ENCODE measurements around the gene SMYD3.

The SMYD3 gene

DNA sequence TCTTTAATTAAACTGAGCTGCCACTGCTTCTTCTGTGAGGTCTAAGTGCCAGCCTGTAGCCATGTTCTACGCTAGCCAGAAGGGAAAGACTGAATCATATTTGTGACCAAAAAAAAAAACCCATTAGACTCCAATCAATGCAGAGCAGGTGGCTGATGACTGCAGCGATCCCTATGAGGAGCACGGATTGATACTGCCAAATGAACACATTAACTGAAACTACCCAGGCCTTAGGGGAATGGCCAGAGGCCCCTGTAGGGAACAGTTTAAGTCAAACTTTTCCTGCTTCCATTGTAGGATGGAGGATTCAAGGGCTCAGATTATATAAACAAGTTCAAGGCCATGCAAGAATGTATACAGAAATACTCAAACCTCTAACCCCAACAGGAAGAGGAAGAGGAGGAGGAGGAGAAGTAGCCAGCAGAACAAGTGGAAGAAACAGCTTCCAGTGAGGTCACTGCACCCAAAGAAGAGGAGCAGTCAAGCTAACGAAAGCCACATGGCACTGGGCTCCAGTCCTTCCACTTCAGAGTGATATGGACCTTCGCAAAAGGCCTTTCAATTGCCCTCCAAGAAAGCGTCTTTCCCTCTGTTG, 328.3 kb downstream of the SMYD3 start:
- no peaks in the 10 kb centered on the region for H3K27me3 ChIP-seq
- no peaks in the 10 kb centered on the region for H3K9me3 ChIP-seq
- no peaks in the 10 kb centered on the region for H3K4me1 ChIP-seq
- no peak for DNase-seq
- H3K4me3 ChIP-seq (ENCODE audit: low read depth, low read length), result no peak overlapping the region
- no peak for TF ChIP-seq CTCF (IDR thresholded peaks at IDR 0.05; ENCODE audit: low read depth, low read length)
- H3K36me3 ChIP-seq, result no peaks in the 10 kb centered on the region

GRCh38 chr1:246176126-246177024, 330.7 kb downstream of the SMYD3 start:
- Histone ChIP-seq H3K4me1 (no peaks in the 10 kb centered on the region), H3K27me3 (no peaks in the 10 kb centered on the region), H3K36me3 (no peaks in the 10 kb centered on the region), H3K9me3 (no peaks in the 10 kb centered on the region), H3K4me3 (ENCODE audit: low read depth, low read length) (no peak overlapping the region)
- DNase-seq, result no peak
- no peak for TF ChIP-seq CTCF (IDR thresholded peaks at IDR 0.05; ENCODE audit: low read depth, low read length)

DNA sequence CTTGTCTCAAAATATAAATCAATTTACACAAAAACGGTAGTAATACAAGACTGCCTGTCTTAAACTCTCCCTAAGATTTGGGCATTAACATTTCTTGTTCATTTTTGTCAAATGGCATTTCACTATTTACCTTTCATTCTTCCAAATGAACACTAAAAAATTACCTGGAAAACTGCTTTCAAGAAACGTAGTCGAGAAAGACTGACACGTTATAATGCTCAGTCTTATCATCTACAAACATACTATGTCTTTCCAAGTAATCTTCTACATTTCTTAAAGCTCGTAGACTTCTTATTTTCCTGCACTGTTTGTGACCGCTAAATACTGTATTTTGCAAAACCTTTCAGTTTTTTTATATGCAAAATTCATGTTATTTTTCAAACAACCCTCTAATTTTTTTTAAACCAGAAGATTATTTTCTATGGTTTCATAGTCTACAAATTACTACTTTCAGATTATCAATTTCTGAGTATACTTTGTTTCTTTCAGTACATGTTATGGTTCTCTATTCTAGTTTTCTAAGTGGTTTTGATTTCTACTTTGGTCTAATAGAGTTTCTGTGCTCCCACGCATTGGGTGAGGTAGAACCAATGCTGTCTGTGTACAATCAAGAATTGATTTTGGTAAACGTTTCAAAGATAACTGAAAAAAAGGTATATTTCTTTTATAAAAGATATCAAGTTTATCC, 336.4 kb downstream of the SMYD3 start:
- no peak for TF ChIP-seq CTCF (IDR thresholded peaks at IDR 0.05; ENCODE audit: low read depth, low read length)
- Histone ChIP-seq H3K27me3 (no peaks in the 10 kb centered on the region), H3K36me3 (no peaks in the 10 kb centered on the region), H3K4me3 (ENCODE audit: low read depth, low read length) (no peak overlapping the region), H3K4me1 (no peaks in the 10 kb centered on the region; the same call in 1 of the 2 replicates), H3K9me3 (no peaks in the 10 kb centered on the region)
- DNase-seq, result no peak

DNA sequence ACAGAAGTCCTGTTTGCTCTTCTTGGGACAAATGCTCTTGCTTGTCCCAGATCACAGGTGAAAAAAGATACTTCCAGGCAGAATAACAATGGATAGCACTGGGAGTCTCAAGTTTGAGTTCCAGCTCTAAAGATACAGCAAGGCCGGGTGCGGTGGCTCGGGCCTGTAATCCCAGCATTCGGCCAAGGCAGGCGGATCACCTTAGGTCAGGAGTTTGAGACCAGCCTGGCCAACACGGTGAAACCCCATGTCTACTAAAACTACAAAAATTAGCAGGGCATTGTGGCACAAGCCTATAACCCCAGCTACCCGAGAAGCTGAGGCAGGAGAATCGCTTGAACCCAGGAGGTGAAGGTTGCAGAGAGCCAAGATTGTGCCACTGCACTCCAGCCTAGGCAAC, 337.6 kb downstream of the SMYD3 start:
- DNase-seq, result no peak
- TF ChIP-seq CTCF (IDR thresholded peaks at IDR 0.05; ENCODE audit: low read depth, low read length), result no peak
- H3K36me3 ChIP-seq, result no peaks in the 10 kb centered on the region
- H3K9me3 ChIP-seq, result no peaks in the 10 kb centered on the region
- no peak overlapping the region for H3K4me3 ChIP-seq (ENCODE audit: low read depth, low read length)
- no peaks in the 10 kb centered on the region for H3K27me3 ChIP-seq
- H3K4me1 ChIP-seq, result no peaks in the 10 kb centered on the region; the same call in 1 of the 2 replicates

- no peaks in the 10 kb centered on the region; the same call in 1 of the 2 replicates for H3K4me1 ChIP-seq
- H3K36me3 ChIP-seq, result no peaks in the 10 kb centered on the region
- no peak for TF ChIP-seq CTCF (IDR thresholded peaks at IDR 0.05; ENCODE audit: low read depth, low read length)
- DNase-seq, result no peak
- no peaks in the 10 kb centered on the region for H3K27me3 ChIP-seq
- H3K4me3 ChIP-seq (ENCODE audit: low read depth, low read length), result no peak overlapping the region
- H3K9me3 ChIP-seq, result no peaks in the 10 kb centered on the region
Measured at GRCh38 chr1:246169019-246169418, 338.1 kb downstream of the SMYD3 start.
